GM13977 (cell line): ENCODE measurements around the gene ACSM4.
A peak's percentile ranks its signal among the peaks of the same experiment; 100 is the strongest.
"Not testable (repeated sequence)": the region's sequence is repeated elsewhere in the genome, so short reads cannot be mapped to it uniquely, and the experiment has no call there.

Experiments used
- DNase-seq: peaks from one replicate; pipeline ENCODE4 v3.0.0; 2012; ENCODE audit warnings: low spot score
- in situ Hi-C: fragments of 300-500 bp; cut with MboI; formaldehyde crosslinking; loops from one replicate; pipeline ENCODE4 v1.12.0; 2022; ENCODE audit warnings: low sequenced_read_pairs, low pct_unique_long_range_greater_than_20kb, mixed read lengths, inconsistent platforms; ENCODE audit not compliant: unreplicated experiment
- TF ChIP-seq, protein P1 (sequence below): IDR thresholded peaks from 2 replicates; pipeline ENCODE4 v1.5.1; 2012; ENCODE audit warnings: mild to moderate bottlenecking, control low read depth; ENCODE audit not compliant: insufficient read depth; ENCODE audit errors: extremely low read depth, missing control alignments

Gene ACSM4

DNA sequence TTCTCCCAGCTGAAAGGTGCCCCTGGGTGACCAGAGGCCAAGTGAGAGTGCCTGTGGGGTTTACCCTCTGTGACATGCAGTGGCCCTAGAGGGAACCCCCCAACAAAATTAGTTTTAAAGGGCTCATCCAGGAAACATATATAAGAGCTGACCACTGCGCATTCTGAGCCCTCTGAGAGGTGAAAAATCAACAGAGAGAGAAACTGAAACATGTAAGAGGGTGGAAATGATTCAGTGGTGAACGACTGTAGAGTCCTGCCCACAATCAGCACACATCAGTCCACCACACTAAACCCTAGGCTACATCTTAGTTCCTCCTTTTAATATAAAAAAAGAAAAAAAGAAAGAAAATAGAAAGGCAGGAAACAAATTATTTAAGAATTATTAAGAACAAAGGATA lies 21.0 kb upstream of the ACSM4 start:
- TF ChIP-seq, protein P1, sequence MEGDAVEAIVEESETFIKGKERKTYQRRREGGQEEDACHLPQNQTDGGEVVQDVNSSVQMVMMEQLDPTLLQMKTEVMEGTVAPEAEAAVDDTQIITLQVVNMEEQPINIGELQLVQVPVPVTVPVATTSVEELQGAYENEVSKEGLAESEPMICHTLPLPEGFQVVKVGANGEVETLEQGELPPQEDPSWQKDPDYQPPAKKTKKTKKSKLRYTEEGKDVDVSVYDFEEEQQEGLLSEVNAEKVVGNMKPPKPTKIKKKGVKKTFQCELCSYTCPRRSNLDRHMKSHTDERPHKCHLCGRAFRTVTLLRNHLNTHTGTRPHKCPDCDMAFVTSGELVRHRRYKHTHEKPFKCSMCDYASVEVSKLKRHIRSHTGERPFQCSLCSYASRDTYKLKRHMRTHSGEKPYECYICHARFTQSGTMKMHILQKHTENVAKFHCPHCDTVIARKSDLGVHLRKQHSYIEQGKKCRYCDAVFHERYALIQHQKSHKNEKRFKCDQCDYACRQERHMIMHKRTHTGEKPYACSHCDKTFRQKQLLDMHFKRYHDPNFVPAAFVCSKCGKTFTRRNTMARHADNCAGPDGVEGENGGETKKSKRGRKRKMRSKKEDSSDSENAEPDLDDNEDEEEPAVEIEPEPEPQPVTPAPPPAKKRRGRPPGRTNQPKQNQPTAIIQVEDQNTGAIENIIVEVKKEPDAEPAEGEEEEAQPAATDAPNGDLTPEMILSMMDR = no peak
- DNase-seq = peak; percentile 17
- in situ Hi-C loops = no loop called here

DNA sequence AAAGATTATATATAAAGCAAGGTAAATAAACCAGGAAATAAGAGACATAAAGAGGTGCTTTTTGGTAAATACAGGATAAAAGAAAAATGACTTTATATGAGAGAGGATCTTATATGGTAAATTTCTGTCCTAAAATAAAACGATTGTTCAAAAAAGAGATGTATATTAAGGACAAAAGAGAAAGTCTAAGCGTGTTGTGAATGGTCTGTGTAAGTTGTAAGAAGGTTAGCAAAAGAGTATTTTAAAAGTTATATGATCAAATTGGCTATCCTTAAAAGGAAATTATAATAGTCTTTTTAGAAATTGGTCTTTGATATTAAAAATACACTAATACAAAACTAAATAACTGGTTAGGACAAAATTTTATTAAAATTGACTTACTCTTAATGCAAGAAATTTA lies 14.1 kb upstream of the ACSM4 start:
- TF ChIP-seq, protein P1 = no peak
- in situ Hi-C loops = no loop called here
- DNase-seq = no peak

DNA sequence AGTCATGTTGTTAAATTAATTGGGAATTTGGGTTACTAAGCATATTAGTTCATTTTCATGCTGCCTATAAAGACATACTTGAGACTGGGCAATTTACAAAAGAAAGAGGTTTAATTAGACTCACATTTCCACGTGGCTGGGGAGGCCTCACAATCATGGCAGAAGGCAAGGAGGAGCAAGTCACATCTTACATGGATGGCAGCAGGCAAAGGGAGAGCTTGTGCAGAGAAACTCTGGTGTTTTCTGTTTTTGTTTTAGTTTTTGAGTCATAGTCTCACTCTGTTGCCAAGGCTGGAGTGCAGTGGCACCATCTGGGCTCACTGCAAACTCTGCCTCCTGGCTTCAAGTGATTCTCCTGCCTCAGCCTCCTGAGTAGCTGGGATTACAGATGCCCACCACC lies 13.3 kb upstream of the ACSM4 start:
- DNase-seq, in situ Hi-C loops: not testable (repeated sequence)

DNA sequence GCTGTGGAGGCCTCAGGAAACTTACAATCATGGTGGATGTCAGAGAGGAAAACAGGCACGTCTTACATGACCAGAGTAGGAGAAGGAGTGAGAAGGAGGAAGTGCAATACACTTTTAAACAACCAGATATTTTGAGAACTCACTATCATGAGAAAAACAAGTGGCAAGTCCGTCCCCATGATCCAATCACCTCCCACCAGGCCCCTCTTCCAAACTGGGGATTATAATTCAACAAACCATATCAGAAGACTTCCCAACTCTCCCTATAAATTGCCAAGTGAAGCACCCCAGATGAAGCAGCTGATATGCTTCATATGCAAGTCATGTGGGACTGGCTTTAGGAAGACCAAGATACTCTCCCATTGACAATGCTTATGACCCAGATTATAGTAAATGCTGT lies 11.6 kb upstream of the ACSM4 start:
- TF ChIP-seq, protein P1 = no peak
- no peak for DNase-seq
- in situ Hi-C loops = no loop called here

DNA sequence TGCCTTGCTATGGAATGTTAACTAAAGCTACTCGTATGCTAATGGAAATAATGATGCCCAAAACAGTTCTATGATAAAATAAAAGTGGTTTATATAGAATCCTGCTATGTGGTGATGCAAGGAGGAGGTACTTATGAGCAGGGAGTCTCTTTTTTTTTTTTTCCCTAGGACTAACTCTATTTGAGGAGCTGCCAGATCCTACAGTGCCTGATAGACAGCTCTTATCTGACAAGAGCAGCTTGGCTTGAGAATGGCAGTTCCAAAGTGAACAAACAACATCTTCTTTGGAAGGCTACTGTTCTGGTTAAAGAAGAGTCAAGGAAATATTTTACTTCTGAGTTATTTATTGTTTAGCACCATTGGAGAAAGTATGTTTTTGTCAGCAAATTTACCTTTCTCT lies 10.2 kb upstream of the ACSM4 start:
- in situ Hi-C loops = no loop called here
- TF ChIP-seq, protein P1 = no peak
- no peak for DNase-seq

DNA sequence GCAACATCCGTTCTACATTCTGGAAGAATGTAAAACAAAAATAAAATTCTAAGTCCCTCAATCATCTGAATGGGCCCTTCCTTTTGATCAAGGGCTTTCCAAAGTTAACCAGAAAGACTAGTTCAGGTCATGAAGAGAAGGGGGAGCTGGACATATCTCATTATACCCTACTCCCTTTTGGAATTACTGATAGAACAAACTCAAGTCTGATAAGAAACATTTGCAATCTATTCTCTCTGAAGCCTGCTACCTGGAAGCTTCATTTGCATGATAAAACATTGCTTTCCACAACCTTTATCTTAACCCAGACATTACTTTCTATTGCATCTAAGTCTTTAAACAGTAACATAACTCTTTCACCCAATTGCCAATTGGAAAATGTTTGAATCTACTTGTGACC lies 8.3 kb upstream of the ACSM4 start:
- no peak for DNase-seq
- TF ChIP-seq, protein P1 = no peak
- in situ Hi-C loops = no loop called here

DNA sequence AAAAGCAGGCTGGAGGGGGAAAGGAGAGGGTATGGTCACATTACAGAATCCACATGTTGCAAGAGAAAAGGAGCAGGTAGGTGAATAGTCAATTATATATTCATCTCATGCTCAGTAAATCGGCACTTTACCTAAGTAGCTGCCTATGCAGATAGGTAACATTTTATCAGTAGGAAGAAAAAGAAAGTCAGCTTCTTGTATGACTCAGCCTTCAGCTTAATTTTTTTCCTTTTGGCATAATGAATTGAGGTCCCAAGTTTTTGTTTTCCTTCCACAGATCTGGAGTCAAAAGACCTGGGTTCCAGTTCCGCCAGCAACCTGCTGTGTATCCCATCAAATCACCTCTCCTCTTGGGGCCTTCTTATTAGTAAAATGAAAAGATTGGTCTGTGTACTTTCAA lies 6.0 kb upstream of the ACSM4 start:
- no peak for DNase-seq
- in situ Hi-C loops = no loop called here
- TF ChIP-seq, protein P1 = no peak
